Upper lobe of left lung (tissue), 6 donors: ENCODE results near the gene MSI2. TPM values are rescaled to one million over a fixed set of nuclear protein-coding genes. Genes with fewer than 3 reads are reported as not detected.

ENCODE experiments used
- ATAC-seq, 2 donors: fragments of 200-7000 bp; cut with Tn5 transposase; one replicate each; pipeline ENCODE4 v1.9.1; 2022; ENCODE audit warnings: mild to moderate bottlenecking in 2 of 2, moderate library complexity in 2 of 2; ENCODE audit not compliant: low FRiP score in 2 of 2
- DNase-seq, 2 donors: peaks; one replicate each; pipeline ENCODE4 v3.0.0-alpha.2; 2019 to 2020
- H3K27ac ChIP-seq, 4 donors: fragments of 200-600 bp; sonication (generic); one replicate each; pipeline ENCODE4 v1.5.1; 2016 to 2019
- H3K27me3 ChIP-seq, 4 donors: fragments of 200-600 bp; sonication (generic); one replicate each; pipeline ENCODE4 v1.5.1; 2017 to 2019
- H3K36me3 ChIP-seq, 4 donors: fragments of 200-600 bp; sonication (generic); one replicate each; pipeline ENCODE4 v1.5.1; 2016 to 2019
- H3K4me1 ChIP-seq, 4 donors: fragments of 200-600 bp; sonication (generic); one replicate each; pipeline ENCODE4 v1.5.1; 2018 to 2019
- H3K4me3 ChIP-seq, 4 donors: fragments of 200-600 bp; sonication (generic); one replicate each; pipeline ENCODE4 v1.5.1; 2017 to 2019; ENCODE audit warnings: mild to moderate bottlenecking in 2 of 4, moderate library complexity in 1 of 4
- H3K9me3 ChIP-seq, 4 donors: fragments of 200-600 bp; sonication (generic); one replicate each; pipeline ENCODE4 v1.5.1; 2018 to 2019
- EP300 ChIP-seq, 4 donors: sonication (generic); formaldehyde crosslinking; IDR thresholded peaks; one replicate each; pipeline ENCODE4 v1.5.1; 2017; ENCODE audit warnings: antibody characterized with exemption in 4 of 4, control low read depth in 2 of 4
- POLR2A ChIP-seq, 4 donors: fragments of 450-650 bp; IDR thresholded peaks; one replicate each; pipeline ENCODE4 v1.5.1; 2016 to 2017; ENCODE audit warnings: antibody characterized with exemption in 4 of 4, mild to moderate bottlenecking in 2 of 4
- POLR2AphosphoS5 ChIP-seq, 2 donors: sonication (generic); formaldehyde crosslinking; IDR thresholded peaks; one replicate each; pipeline ENCODE4 v1.5.1; 2017; ENCODE audit warnings: antibody characterized with exemption in 2 of 2
- WGBS, 2 donors: methylation state at CpG; one replicate each; pipeline ENCODE4 v1.1.5; 2017 to 2018; 5-methylcytosine and 5-hydroxymethylcytosine counted together
- total RNA-seq, 6 donors: library from RNA; depleted of rRNA in 4 of 6; stranded (reverse); fragments of >200 nt in 4 of 6; gene quantifications; one replicate each; pipeline versions ENCODE4 v1.1.0 to v1.2.1, GENCODE V29; 2016 to 2021
- TF ChIP-seq, protein P1 (sequence below), 6 experiments: fragments of 450-650 bp in 4 of 6; fragments of 200-600 bp in 2 of 6; sonication (generic) in 2 of 6; IDR thresholded peaks; one replicate each; pipeline ENCODE4 v1.5.1; 2016 to 2019; ENCODE audit warnings: antibody characterized with exemption in 6 of 6
- donor health status: DM: no; HTN: no; CAD: no; lungs with moderate emphysema.
- donor health status: DM: no; HTN: yes; CAD: no; lungs with severe emphysema.

Gene MSI2
- total RNA-seq, 6 donors from 2014 or later = 20.1 to 44.0 (median 32.2) TPM

DNA sequence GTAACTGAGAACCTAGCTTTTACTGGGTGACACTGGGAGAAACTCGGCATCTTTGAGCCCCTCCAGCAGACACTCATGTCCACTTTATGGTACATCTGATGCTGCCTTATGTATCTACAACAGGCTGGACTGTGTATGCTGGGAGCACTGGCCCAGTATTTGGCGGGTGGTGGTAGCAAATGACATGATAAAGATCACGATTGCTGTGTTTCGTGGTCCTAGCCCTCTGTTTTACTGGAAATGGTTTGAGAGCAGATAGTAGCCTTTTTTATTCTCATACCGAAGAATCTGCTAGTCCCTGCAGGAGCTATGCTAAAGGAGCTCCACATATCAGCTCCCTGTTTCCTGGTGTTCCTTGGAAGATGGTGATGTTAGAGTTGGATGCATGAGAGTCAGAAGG lies 338.4 kb downstream of the MSI2 start:
- Histone ChIP-seq H3K4me3 (no peak overlapping the region), H3K36me3 (no peaks in the 10 kb centered on the region), H3K9me3 (peaks cover 0 to 4% (median 0%) of the 10 kb centered on the region in 4 donors), H3K4me1 (peaks cover 0 to 8% (median 2%) of the 10 kb centered on the region in 4 donors), H3K27me3 (no peaks in the 10 kb centered on the region), H3K27ac (no peak overlapping the region)
- no peak for ATAC-seq
- DNase-seq = no peak
- TF ChIP-seq, protein P1, sequence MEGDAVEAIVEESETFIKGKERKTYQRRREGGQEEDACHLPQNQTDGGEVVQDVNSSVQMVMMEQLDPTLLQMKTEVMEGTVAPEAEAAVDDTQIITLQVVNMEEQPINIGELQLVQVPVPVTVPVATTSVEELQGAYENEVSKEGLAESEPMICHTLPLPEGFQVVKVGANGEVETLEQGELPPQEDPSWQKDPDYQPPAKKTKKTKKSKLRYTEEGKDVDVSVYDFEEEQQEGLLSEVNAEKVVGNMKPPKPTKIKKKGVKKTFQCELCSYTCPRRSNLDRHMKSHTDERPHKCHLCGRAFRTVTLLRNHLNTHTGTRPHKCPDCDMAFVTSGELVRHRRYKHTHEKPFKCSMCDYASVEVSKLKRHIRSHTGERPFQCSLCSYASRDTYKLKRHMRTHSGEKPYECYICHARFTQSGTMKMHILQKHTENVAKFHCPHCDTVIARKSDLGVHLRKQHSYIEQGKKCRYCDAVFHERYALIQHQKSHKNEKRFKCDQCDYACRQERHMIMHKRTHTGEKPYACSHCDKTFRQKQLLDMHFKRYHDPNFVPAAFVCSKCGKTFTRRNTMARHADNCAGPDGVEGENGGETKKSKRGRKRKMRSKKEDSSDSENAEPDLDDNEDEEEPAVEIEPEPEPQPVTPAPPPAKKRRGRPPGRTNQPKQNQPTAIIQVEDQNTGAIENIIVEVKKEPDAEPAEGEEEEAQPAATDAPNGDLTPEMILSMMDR (IDR thresholded peaks at IDR 0.05) = no peak
- TF ChIP-seq POLR2AphosphoS5 (IDR thresholded peaks at IDR 0.05) (no peak), POLR2A (IDR thresholded peaks at IDR 0.05) (no peak), EP300 (IDR thresholded peaks at IDR 0.05) (no peak)
- WGBS, 2 donors = 94 to 96% methylated on average over 5 of the region's 5 CpGs

DNA sequence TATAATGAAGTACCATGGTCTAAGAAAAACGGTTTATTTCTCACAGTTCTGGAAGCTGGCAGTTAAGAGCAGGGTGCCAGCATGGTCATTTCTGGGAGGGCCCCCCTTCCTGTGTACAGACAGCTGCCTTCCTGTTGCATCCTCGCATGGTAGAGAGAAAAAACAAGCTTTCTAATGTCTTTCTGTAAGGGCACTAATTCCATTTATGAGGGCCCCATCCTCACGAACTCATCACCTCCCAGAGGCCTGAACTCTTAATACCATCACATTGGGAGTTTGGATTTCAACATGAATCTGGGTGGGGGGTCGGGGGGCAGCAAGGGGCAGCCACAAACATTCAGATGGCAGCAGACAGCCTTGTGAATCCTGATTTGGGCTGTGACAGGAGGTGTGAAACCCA lies 339.1 kb downstream of the MSI2 start:
- H3K4me3 ChIP-seq = no peak overlapping the region
- no peak for DNase-seq
- no peaks in the 10 kb centered on the region for H3K36me3 ChIP-seq
- H3K27me3 ChIP-seq = no peaks in the 10 kb centered on the region
- WGBS, 2 donors = 89 to 94% methylated on average over 3 to 4 of the region's 4 CpGs
- ATAC-seq = no peak
- peaks cover 0 to 8% (median 2%) of the 10 kb centered on the region in 4 donors for H3K4me1 ChIP-seq
- no peak overlapping the region for H3K27ac ChIP-seq
- peaks cover 0 to 4% (median 0%) of the 10 kb centered on the region in 4 donors for H3K9me3 ChIP-seq
- TF ChIP-seq POLR2A (IDR thresholded peaks at IDR 0.05) (no peak), EP300 (IDR thresholded peaks at IDR 0.05) (no peak), POLR2AphosphoS5 (IDR thresholded peaks at IDR 0.05) (no peak)
- TF ChIP-seq, protein P1 (IDR thresholded peaks at IDR 0.05) = no peak

DNA sequence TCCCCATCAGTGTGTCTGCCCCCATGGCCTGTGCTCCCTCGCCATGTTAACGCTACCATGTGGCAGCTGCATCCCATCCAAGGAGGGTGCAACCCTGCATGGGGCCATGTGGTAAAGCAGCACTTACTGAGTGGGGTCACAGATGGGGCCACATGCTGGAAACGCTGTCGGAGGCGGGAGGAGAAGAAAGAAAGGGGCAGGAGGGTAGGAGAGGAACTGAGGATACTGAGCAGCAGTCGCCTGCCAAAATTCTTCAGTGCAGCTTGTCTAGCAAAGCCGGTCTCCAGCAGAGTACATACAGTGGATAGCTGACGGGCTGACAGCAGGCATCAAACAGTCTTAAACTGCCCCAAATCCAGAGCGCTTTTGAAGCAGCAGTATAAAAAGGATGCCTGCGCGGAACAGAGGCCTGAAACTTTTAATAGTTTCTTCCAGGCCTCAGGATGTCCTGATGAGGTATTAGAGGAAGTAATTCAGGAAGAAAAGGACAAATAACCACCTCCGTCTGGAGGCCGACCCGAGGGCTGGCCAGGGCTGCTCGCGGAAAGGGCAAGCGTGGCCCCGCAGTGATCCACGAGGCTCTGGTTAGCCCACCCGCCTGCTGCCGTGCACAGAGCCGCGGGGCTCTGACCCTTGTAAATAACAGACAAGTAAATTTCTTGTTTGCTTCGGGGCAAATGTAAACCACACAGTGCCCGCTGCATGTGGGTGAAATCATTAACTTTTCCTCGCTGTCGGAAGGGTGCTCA lies 339.8 kb downstream of the MSI2 start:
- WGBS, 2 donors = 67 to 79% methylated on average over 26 to 27 of the region's 27 CpGs
- ATAC-seq (no peak), DNase-seq (no peak)
- TF ChIP-seq EP300 (IDR thresholded peaks at IDR 0.05) (no peak), POLR2AphosphoS5 (IDR thresholded peaks at IDR 0.05) (no peak), POLR2A (IDR thresholded peaks at IDR 0.05) (no peak)
- TF ChIP-seq, protein P1 (IDR thresholded peaks at IDR 0.05) = no peak
- Histone ChIP-seq H3K4me3 (no peak overlapping the region), H3K27me3 (no peaks in the 10 kb centered on the region), H3K9me3 (peaks cover 0 to 4% (median 0%) of the 10 kb centered on the region in 4 donors), H3K27ac (no peak overlapping the region), H3K4me1 (peaks cover 0 to 8% (median 2%) of the 10 kb centered on the region in 4 donors), H3K36me3 (no peaks in the 10 kb centered on the region)

DNA sequence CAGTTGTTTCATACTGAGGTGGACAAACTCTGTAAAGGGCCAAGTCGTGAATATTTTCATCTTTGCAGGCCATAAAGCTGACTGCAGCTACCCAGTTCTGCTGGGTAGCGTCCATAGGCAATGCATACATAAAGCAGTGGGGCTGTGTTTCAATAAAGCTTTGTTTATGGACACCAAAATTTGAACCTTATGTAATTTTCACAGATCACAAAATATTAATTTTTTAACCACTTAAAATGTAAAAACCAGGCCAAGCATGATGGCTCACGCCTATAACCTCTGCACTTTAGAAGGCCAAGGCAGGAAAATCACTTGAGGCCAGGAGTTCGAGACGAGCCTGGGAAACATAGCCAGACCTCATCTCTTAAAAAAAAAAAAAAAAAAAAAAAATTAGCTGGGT lies 340.8 kb downstream of the MSI2 start:
- Histone ChIP-seq H3K4me3 (no peak overlapping the region), H3K9me3 (peaks cover 0 to 4% (median 0%) of the 10 kb centered on the region in 4 donors), H3K27ac (no peak overlapping the region), H3K27me3 (no peaks in the 10 kb centered on the region), H3K36me3 (no peaks in the 10 kb centered on the region), H3K4me1 (peaks cover 0 to 8% (median 2%) of the 10 kb centered on the region in 4 donors)
- TF ChIP-seq EP300 (IDR thresholded peaks at IDR 0.05) = no peak
- TF ChIP-seq POLR2A (IDR thresholded peaks at IDR 0.05) = no peak
- no peak for TF ChIP-seq POLR2AphosphoS5 (IDR thresholded peaks at IDR 0.05)
- TF ChIP-seq, protein P1 (IDR thresholded peaks at IDR 0.05) = no peak
- no peak for ATAC-seq
- 90 to 94% methylated on average over 5 of the region's 5 CpGs for WGBS, 2 donors
- no peak for DNase-seq
